Fibroblast of lung (primary cell): ENCODE measurements around the gene NAA50. TPM values are rescaled to one million over a fixed set of nuclear protein-coding genes. Genes with fewer than 3 reads are reported as not detected.

Source experiments
- DNase-seq, 2 donors: peaks; one replicate each; pipeline versions ENCODE4 v3.0.0 to v3.0.0-alpha.2; 2010; ENCODE audit warnings: low read depth in 2 of 2
- H2AFZ ChIP-seq: 2 replicates; pipeline ENCODE4 v1.5.1; 2012; ENCODE audit warnings: low read length, control low read depth, inconsistent platforms
- H3K27ac ChIP-seq: 2 replicates; pipeline ENCODE4 v1.5.1; 2011; ENCODE audit warnings: low read length, control low read depth; ENCODE audit not compliant: insufficient read depth
- H3K27me3 ChIP-seq: 2 replicates; pipeline ENCODE4 v1.5.1; 2011; ENCODE audit warnings: mild to moderate bottlenecking, low read length; ENCODE audit not compliant: control insufficient read depth, insufficient read depth
- H3K36me3 ChIP-seq: 2 replicates; pipeline ENCODE4 v1.5.1; 2011; ENCODE audit warnings: low read length; ENCODE audit not compliant: control insufficient read depth, insufficient read depth
- H3K4me1 ChIP-seq: 2 replicates; pipeline ENCODE4 v1.5.1; 2011; ENCODE audit warnings: low read length; ENCODE audit not compliant: control insufficient read depth, insufficient read depth; ENCODE audit errors: extremely low read depth
- H3K4me2 ChIP-seq: 2 replicates; pipeline ENCODE4 v1.5.1; 2011; ENCODE audit warnings: low read length, control low read depth; ENCODE audit not compliant: insufficient read depth; ENCODE audit errors: extremely low read depth
- H3K4me3 ChIP-seq, 4 experiments: fragments of 200-600 bp in 1 of 4; sonication (generic) in 1 of 4; replicated peaks in 1 of 4; 2 replicates each; pipeline ENCODE4 v1.5.1; 2011 to 2016; ENCODE audit warnings: low read length in 4 of 4, low read depth in 3 of 4, mild to moderate bottlenecking in 3 of 4, control low read depth in 2 of 4, inconsistent platforms in 1 of 4, mixed read lengths in 1 of 4; ENCODE audit not compliant: insufficient read depth in 1 of 4; ENCODE audit errors: control extremely low read depth in 1 of 4
- H3K79me2 ChIP-seq: 2 replicates; pipeline ENCODE4 v1.5.1; 2012; ENCODE audit warnings: mild to moderate bottlenecking, low read length, inconsistent platforms; ENCODE audit not compliant: control insufficient read depth, insufficient read depth
- H3K9ac ChIP-seq: 2 replicates; pipeline ENCODE4 v1.5.1; 2011; ENCODE audit warnings: mild to moderate bottlenecking, low read length, control low read depth; ENCODE audit not compliant: insufficient read depth
- H3K9me3 ChIP-seq: 2 replicates; pipeline ENCODE4 v1.5.1; 2012; ENCODE audit warnings: low read depth, low read length; ENCODE audit not compliant: control insufficient read depth, insufficient read depth
- H4K20me1 ChIP-seq: 2 replicates; pipeline ENCODE4 v1.5.1; 2011; ENCODE audit warnings: low read length; ENCODE audit not compliant: control insufficient read depth, insufficient read depth; ENCODE audit errors: extremely low read depth
- CTCF ChIP-seq, 2 donors: IDR thresholded peaks in 1 of 2; conservative IDR thresholded peaks in 1 of 2; 1 replicate in 1 of 2; 2 replicates in 1 of 2; pipeline ENCODE4 v1.5.1; 2011 to 2012; ENCODE audit warnings: low read length in 2 of 2, control low read depth in 1 of 2, inconsistent platforms in 1 of 2, low read depth in 1 of 2, mild to moderate bottlenecking in 1 of 2
- EZH2 ChIP-seq: IDR thresholded peaks from 2 replicates; pipeline ENCODE4 v1.5.1; 2012; ENCODE audit warnings: low read length, control low read depth, mild to moderate bottlenecking; ENCODE audit errors: missing control alignments
- polyA plus RNA-seq, 2 donors: library from polyadenylated mRNA; depleted of rRNA in 1 of 2; stranded (reverse) in 1 of 2; unstranded in 1 of 2; fragments of >200 nt; gene quantifications; 2 replicates each; pipeline ENCODE4 v1.2.1, GENCODE V29; 2011 to 2012; ENCODE audit warnings: missing spikeins in 1 of 2
- total RNA-seq: library from RNA; depleted of rRNA; stranded (reverse); fragments of >200 nt; gene quantifications from 2 replicates; pipeline ENCODE4 v1.2.1, GENCODE V29; 2014

The NAA50 gene
- total and polyA plus RNA-seq, 2 donors (not counting 1 experiment from before 2014, with no cell fraction given) = 150 to 252 TPM

DNA sequence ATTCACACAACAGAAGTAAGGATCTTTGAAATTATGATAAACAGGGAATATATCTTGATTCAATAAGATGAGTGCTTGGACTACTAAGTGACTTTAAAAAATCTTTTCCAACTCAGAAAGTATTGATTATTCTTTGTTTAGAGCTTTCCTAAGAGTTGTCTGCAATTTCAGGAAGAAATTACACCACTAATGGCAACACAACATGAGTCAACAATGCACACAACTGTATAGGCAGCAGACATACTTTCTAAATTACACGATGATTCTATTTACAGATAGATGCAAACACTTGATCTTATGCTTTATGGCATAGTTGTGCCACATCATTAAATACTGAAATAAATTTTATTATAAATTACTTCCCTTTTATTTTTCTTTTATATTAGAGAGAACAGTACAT, 4.4 kb downstream of the NAA50 start:
- Histone ChIP-seq H3K4me2 (peak overlapping the region; percentile 16), H3K4me1 (peaks cover 2% of the 10 kb centered on the region), H4K20me1 (peaks cover 3% of the 10 kb centered on the region)

DNA sequence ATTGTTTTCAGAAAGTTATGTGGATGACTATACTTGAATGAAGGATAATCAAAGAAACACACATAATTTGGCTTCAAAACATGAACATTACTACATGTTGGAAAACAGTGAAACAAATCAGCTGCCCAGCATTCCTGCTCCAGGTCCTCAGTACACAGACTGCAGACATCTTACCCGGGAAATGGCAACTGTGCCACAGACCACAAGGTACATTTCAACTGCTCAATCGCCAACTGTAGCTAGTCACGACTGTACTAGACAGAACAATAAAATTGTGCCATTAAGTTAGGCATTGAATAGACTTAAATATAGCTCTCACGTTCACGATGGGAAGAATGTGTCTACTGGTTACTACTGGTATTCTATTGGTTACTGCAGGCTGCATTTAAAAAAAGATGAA, 5.0 kb downstream of the NAA50 start:
- Histone ChIP-seq H3K4me2 (peak overlapping the region; percentile 48), H3K27ac (no peak overlapping the region), H3K9me3 (no peaks in the 10 kb centered on the region), H4K20me1 (peaks cover 3% of the 10 kb centered on the region), H3K4me3 (no peak overlapping the region), H2AFZ (no peak overlapping the region), H3K4me1 (peaks cover 2% of the 10 kb centered on the region), H3K9ac (no peak overlapping the region), H3K36me3 (no peaks in the 10 kb centered on the region), H3K27me3 (no peaks in the 10 kb centered on the region), H3K79me2 (peaks cover 97% of the 10 kb centered on the region)
- TF ChIP-seq EZH2 (no peak), CTCF (conservative IDR thresholded peaks at IDR 0.05 in 1 of 2, IDR thresholded peaks at IDR 0.05 in 1 of 2; ENCODE audit: low read depth in 1 of 2, low read length in 2 of 2) (no peak)
- DNase-seq = no peak

More for the DNA sequence above, 4.4 kb downstream of the NAA50 start:
- H3K9ac ChIP-seq = no peak overlapping the region
- H3K27me3 ChIP-seq = no peaks in the 10 kb centered on the region
- TF ChIP-seq EZH2 = no peak
- no peak for TF ChIP-seq CTCF (conservative IDR thresholded peaks at IDR 0.05 in 1 of 2, IDR thresholded peaks at IDR 0.05 in 1 of 2; ENCODE audit: low read depth in 1 of 2, low read length in 2 of 2)
- no peak overlapping the region for H3K27ac ChIP-seq
- H3K36me3 ChIP-seq = no peaks in the 10 kb centered on the region
- H3K4me3 ChIP-seq = no peak overlapping the region
- H3K9me3 ChIP-seq = no peaks in the 10 kb centered on the region
- DNase-seq = no peak
- H3K79me2 ChIP-seq = peaks cover 91% of the 10 kb centered on the region
- H2AFZ ChIP-seq = no peak overlapping the region

GRCh38 chr3:113736548-113737089, 9.4 kb downstream of the NAA50 start:
- H3K4me1 ChIP-seq = peaks cover 2% of the 10 kb centered on the region
- H2AFZ ChIP-seq = no peak overlapping the region
- peaks cover 94% of the 10 kb centered on the region for H3K79me2 ChIP-seq
- peak overlapping the region; percentile 48 for H3K4me2 ChIP-seq
- no peaks in the 10 kb centered on the region for H4K20me1 ChIP-seq
- no peak for TF ChIP-seq EZH2
- peak; percentile 52 to 57 for TF ChIP-seq CTCF (conservative IDR thresholded peaks at IDR 0.05 in 1 of 2, IDR thresholded peaks at IDR 0.05 in 1 of 2; ENCODE audit: low read depth in 1 of 2, low read length in 2 of 2)
- H3K9me3 ChIP-seq = no peaks in the 10 kb centered on the region
- DNase-seq = peak; percentile 54 to 83
- no peak overlapping the region for H3K9ac ChIP-seq
- no peak overlapping the region for H3K4me3 ChIP-seq
- H3K27me3 ChIP-seq = no peaks in the 10 kb centered on the region
- no peaks in the 10 kb centered on the region for H3K36me3 ChIP-seq
- H3K27ac ChIP-seq = no peak overlapping the region
